Measurements from ENCODE around the gene HMG20A.
"Not testable (repeated sequence)": the region's sequence is repeated elsewhere in the genome, so short reads cannot be mapped to it uniquely, and the experiment has no call there.

HMG20A gene

GRCh38 chr15:77400258-77400657, 20.4 kb upstream of the HMG20A start:
- Histone ChIP-seq H3K9me2 (replicated peaks; ENCODE audit: low read depth, low read length) (no peaks in the 10 kb centered on the region), H3K4me3 (ENCODE audit: low read length, poor library complexity, severe bottlenecking) (no peak overlapping the region), H3K4me2 (ENCODE audit: low read depth, low read length, poor library complexity, severe bottlenecking) (no peak overlapping the region), H3K27me3 (ENCODE audit: insufficient read depth, low read length, poor library complexity, severe bottlenecking) (no peaks in the 10 kb centered on the region), H3F3A (ENCODE audit: low read depth) (no peaks in the 10 kb centered on the region), H3K79me2 (ENCODE audit: insufficient read depth, low read length) (peaks cover 31% of the 10 kb centered on the region), H2AFZ (ENCODE audit: low read length) (no peak overlapping the region), H3K9me3 (ENCODE audit: insufficient read depth, low read depth, low read length) (peaks cover 17% of the 10 kb centered on the region; the same call in 1 of the 2 replicates), H3K9ac (ENCODE audit: low read depth, low read length, poor library complexity, severe bottlenecking) (no peak overlapping the region), H4K20me1 (ENCODE audit: insufficient read depth, low read length, poor library complexity, severe bottlenecking) (no peaks in the 10 kb centered on the region), H3K36me3 (ENCODE audit: insufficient read depth, low read length) (no peaks in the 10 kb centered on the region), H3K4me1 (ENCODE audit: insufficient read depth, low read length, poor library complexity, severe bottlenecking) (no peaks in the 10 kb centered on the region)
- TF ChIP-seq CTCF (conservative IDR thresholded peaks at IDR 0.05; ENCODE audit: low read length) (no peak), EZH2phosphoT487 (IDR thresholded peaks at IDR 0.05; ENCODE audit: borderline replicate concordance) (no peak)

- H3K27me3 ChIP-seq (ENCODE audit: insufficient read depth, low read length, poor library complexity, severe bottlenecking), result no peaks in the 10 kb centered on the region
- H3K9me3 ChIP-seq (ENCODE audit: insufficient read depth, low read depth, low read length), result 0 out of 2 replicates have a peak, but pooled peaks cover 12% of the 10 kb centered on the region
- peaks cover 5% of the 10 kb centered on the region for H3K4me1 ChIP-seq (ENCODE audit: insufficient read depth, low read length, poor library complexity, severe bottlenecking)
- no peak overlapping the region for H3K4me3 ChIP-seq (ENCODE audit: low read length, poor library complexity, severe bottlenecking)
- no peaks in the 10 kb centered on the region for H3F3A ChIP-seq (ENCODE audit: low read depth)
- H3K79me2 ChIP-seq (ENCODE audit: insufficient read depth, low read length), result peaks cover 34% of the 10 kb centered on the region; the same call in 1 of the 2 replicates
- no peak overlapping the region for H3K4me2 ChIP-seq (ENCODE audit: low read depth, low read length, poor library complexity, severe bottlenecking)
- H3K9ac ChIP-seq (ENCODE audit: low read depth, low read length, poor library complexity, severe bottlenecking), result no peak overlapping the region
- H3K36me3 ChIP-seq (ENCODE audit: insufficient read depth, low read length), result no peaks in the 10 kb centered on the region
- no peaks in the 10 kb centered on the region for H4K20me1 ChIP-seq (ENCODE audit: insufficient read depth, low read length, poor library complexity, severe bottlenecking)
- no peak overlapping the region for H2AFZ ChIP-seq (ENCODE audit: low read length)
- no peaks in the 10 kb centered on the region for H3K9me2 ChIP-seq (replicated peaks; ENCODE audit: low read depth, low read length)
- TF ChIP-seq EZH2phosphoT487 (IDR thresholded peaks at IDR 0.05; ENCODE audit: borderline replicate concordance), result no peak
- TF ChIP-seq CTCF (conservative IDR thresholded peaks at IDR 0.05; ENCODE audit: low read length), result no peak
Measured at GRCh38 chr15:77402740-77403379, 17.8 kb upstream of the HMG20A start.

- H3K4me2 ChIP-seq (ENCODE audit: low read depth, low read length, poor library complexity, severe bottlenecking); H3K9me2 ChIP-seq (replicated peaks; ENCODE audit: low read depth, low read length); H3K36me3 ChIP-seq (ENCODE audit: insufficient read depth, low read length); H3K9ac ChIP-seq (ENCODE audit: low read depth, low read length, poor library complexity, severe bottlenecking); H4K20me1 ChIP-seq (ENCODE audit: insufficient read depth, low read length, poor library complexity, severe bottlenecking); H3F3A ChIP-seq (ENCODE audit: low read depth); H3K27me3 ChIP-seq (ENCODE audit: insufficient read depth, low read length, poor library complexity, severe bottlenecking); H2AFZ ChIP-seq (ENCODE audit: low read length); H3K4me3 ChIP-seq (ENCODE audit: low read length, poor library complexity, severe bottlenecking); H3K9me3 ChIP-seq (ENCODE audit: insufficient read depth, low read depth, low read length): not testable (repeated sequence)
- H3K4me1 ChIP-seq (ENCODE audit: insufficient read depth, low read length, poor library complexity, severe bottlenecking), result peaks cover 22% of the 10 kb centered on the region
- peaks cover 44% of the 10 kb centered on the region for H3K79me2 ChIP-seq (ENCODE audit: insufficient read depth, low read length)
Measured at GRCh38 chr15:77406173-77406759, 14.4 kb upstream of the HMG20A start.

- TF ChIP-seq EZH2phosphoT487 (IDR thresholded peaks at IDR 0.05; ENCODE audit: borderline replicate concordance) (no peak), CTCF (conservative IDR thresholded peaks at IDR 0.05; ENCODE audit: low read length) (no peak)
- H3K27me3 ChIP-seq (ENCODE audit: insufficient read depth, low read length, poor library complexity, severe bottlenecking), result no peaks in the 10 kb centered on the region
- H2AFZ ChIP-seq (ENCODE audit: low read length), result no peak overlapping the region
- peaks cover 23% of the 10 kb centered on the region for H3K4me1 ChIP-seq (ENCODE audit: insufficient read depth, low read length, poor library complexity, severe bottlenecking)
- H3F3A ChIP-seq (ENCODE audit: low read depth), result no peaks in the 10 kb centered on the region
- H3K9me3 ChIP-seq (ENCODE audit: insufficient read depth, low read depth, low read length), result no peaks in the 10 kb centered on the region
- H3K9ac ChIP-seq (ENCODE audit: low read depth, low read length, poor library complexity, severe bottlenecking), result no peak overlapping the region
- no peak overlapping the region for H3K4me3 ChIP-seq (ENCODE audit: low read length, poor library complexity, severe bottlenecking)
- no peaks in the 10 kb centered on the region for H3K9me2 ChIP-seq (replicated peaks; ENCODE audit: low read depth, low read length)
- peaks cover 50% of the 10 kb centered on the region for H3K79me2 ChIP-seq (ENCODE audit: insufficient read depth, low read length)
- H3K4me2 ChIP-seq (ENCODE audit: low read depth, low read length, poor library complexity, severe bottlenecking), result no peak overlapping the region
- no peaks in the 10 kb centered on the region for H4K20me1 ChIP-seq (ENCODE audit: insufficient read depth, low read length, poor library complexity, severe bottlenecking)
- H3K36me3 ChIP-seq (ENCODE audit: insufficient read depth, low read length), result no peaks in the 10 kb centered on the region
Measured at GRCh38 chr15:77406846-77407245, 13.8 kb upstream of the HMG20A start.
